ENCODE results near the gene UQCRC2.

GRCh38 chr16:21937336-21937829 lies 15.8 kb upstream of the UQCRC2 start:
- no peak for TF ChIP-seq POLR2A (IDR thresholded peaks at IDR 0.05)
- TF ChIP-seq CTCF (IDR thresholded peaks at IDR 0.05): no peak
